Measurements from ENCODE around the gene MAP2K5.

Gene MAP2K5

GRCh38 chr15:67827562-67828277, 285.2 kb downstream of the MAP2K5 start:
- no peak for DNase-seq

- DNase-seq: no peak
These were observed 285.9 kb downstream of the MAP2K5 start for GRCh38 chr15:67828278-67828968.

- no peak for DNase-seq
These were observed 286.6 kb downstream of the MAP2K5 start for GRCh38 chr15:67828969-67829646.

- DNase-seq: no peak
These were observed 287.4 kb downstream of the MAP2K5 start for GRCh38 chr15:67829647-67830504.

GRCh38 chr15:67831363-67831762, 288.9 kb downstream of the MAP2K5 start:
- no peak for DNase-seq

GRCh38 chr15:67832031-67832551, 289.6 kb downstream of the MAP2K5 start:
- no peak for DNase-seq

- DNase-seq: no peak
These were observed 290.6 kb downstream of the MAP2K5 start for GRCh38 chr15:67832897-67833709.

- DNase-seq: no peak
These were observed 291.4 kb downstream of the MAP2K5 start for GRCh38 chr15:67833710-67834511.

GRCh38 chr15:67834581-67835296, 292.2 kb downstream of the MAP2K5 start:
- no peak for DNase-seq

- no peak for DNase-seq
These were observed 293.0 kb downstream of the MAP2K5 start for GRCh38 chr15:67835297-67836133.

GRCh38 chr15:67836134-67836455, 293.6 kb downstream of the MAP2K5 start:
- no peak for DNase-seq

- no peak for DNase-seq
These were observed 294.0 kb downstream of the MAP2K5 start for GRCh38 chr15:67836477-67836876.

- DNase-seq: no peak
These were observed 294.5 kb downstream of the MAP2K5 start for GRCh38 chr15:67836955-67837354.

- no peak for DNase-seq
These were observed 296.4 kb downstream of the MAP2K5 start for GRCh38 chr15:67838789-67839332.

- peak; percentile 40 for DNase-seq
These were observed 297.0 kb downstream of the MAP2K5 start for GRCh38 chr15:67839499-67839928.

GRCh38 chr15:67839929-67840748, 297.6 kb downstream of the MAP2K5 start, which contains the start of gene RNU6-1:
TSS of gene RNU6-1 (minus strand) at chr15:67840045.
- peak; percentile 91 for DNase-seq

GRCh38 chr15:67840749-67841512, 298.4 kb downstream of the MAP2K5 start:
- DNase-seq: peak; percentile 26

- DNase-seq: no peak
These were observed 298.9 kb downstream of the MAP2K5 start for GRCh38 chr15:67841513-67841762.
